B cell (primary cell): ENCODE measurements around the gene PLD1. TPM values are rescaled to one million over a fixed set of nuclear protein-coding genes. Genes with fewer than 3 reads are reported as not detected.

Experiments
- ATAC-seq: fragments of 200-7000 bp; cut with Tn5 transposase; one replicate; pipeline ENCODE4 v1.10.0; 2021; ENCODE audit warnings: low read depth, mild to moderate bottlenecking, moderate number of reproducible peaks, moderate library complexity
- CTCF ChIA-PET: fragments of 350-600 bp; sonication (Branson Sonifier 250); formaldehyde crosslinking; loops from one replicate; lab custom pipeline; 2021; ENCODE audit warnings: antibody characterized with exemption, inconsistent platforms; lab: Charles Lee
- POLR2A ChIA-PET: fragments of 350-600 bp; sonication (Branson Sonifier 250); formaldehyde crosslinking; loops from one replicate; lab custom pipeline; 2021; ENCODE audit warnings: antibody characterized with exemption; lab: Charles Lee
- DNase-seq: peaks from one replicate; pipeline ENCODE4 v3.0.0; 2013
- H2AFZ ChIP-seq: 2 replicates; pipeline ENCODE4 v1.6.1; 2012; ENCODE audit warnings: mild to moderate bottlenecking, low read depth, low read length; ENCODE audit not compliant: insufficient read depth, poor library complexity, severe bottlenecking
- H3K27ac ChIP-seq, 2 donors: 1 replicate in 1 of 2; 2 replicates in 1 of 2; pipeline ENCODE4 v1.5.1; 2012 to 2013; ENCODE audit warnings: low read length in 2 of 2, mild to moderate bottlenecking in 2 of 2, moderate library complexity in 1 of 2
- H3K27me3 ChIP-seq, 4 experiments: fragments of 200-600 bp in 1 of 4; sonication (generic) in 1 of 4; replicated peaks in 1 of 4; 1 replicate in 2 of 4; 2 replicates in 2 of 4; pipeline versions ENCODE4 v1.6.1 to v1.7.0; 2013 to 2016; ENCODE audit warnings: low read length in 3 of 4, mild to moderate bottlenecking in 2 of 4, mixed read lengths in 1 of 4, moderate library complexity in 1 of 4; ENCODE audit not compliant: insufficient read depth in 4 of 4, control insufficient read depth in 3 of 4; ENCODE audit errors: control extremely low read depth in 1 of 4
- H3K36me3 ChIP-seq, 2 experiments: replicated peaks in 1 of 2; 1 replicate in 1 of 2; 2 replicates in 1 of 2; pipeline versions ENCODE4 v1.6.1 to v1.7.1; 2013; ENCODE audit warnings: low read length in 1 of 2; ENCODE audit not compliant: insufficient read depth in 2 of 2, control insufficient read depth in 1 of 2; ENCODE audit errors: control extremely low read depth in 1 of 2, extremely low read depth in 1 of 2
- H3K4me1 ChIP-seq, 2 donors: fragments of 200-600 bp in 1 of 2; sonication (generic) in 1 of 2; 1 replicate in 1 of 2; 2 replicates in 1 of 2; pipeline versions ENCODE4 v1.5.1 to v1.6.1; 2013 to 2017; ENCODE audit warnings: low read length in 2 of 2; ENCODE audit not compliant: control insufficient read depth in 2 of 2, insufficient read depth in 2 of 2
- H3K4me2 ChIP-seq: replicated peaks from 2 replicates; pipeline ENCODE3; 2012; ENCODE audit warnings: mild to moderate bottlenecking, low read depth, low read length; ENCODE audit not compliant: poor library complexity, severe bottlenecking
- H3K4me3 ChIP-seq, 5 experiments: fragments of 200-600 bp in 1 of 5; sonication (generic) in 1 of 5; 1 replicate in 3 of 5; 2 replicates in 2 of 5; pipeline versions ENCODE4 v1.5.1 to v1.7.0; 2011 to 2016; ENCODE audit warnings: low read length in 4 of 5, mild to moderate bottlenecking in 4 of 5, low read depth in 2 of 5, control low read depth in 1 of 5, moderate library complexity in 1 of 5; ENCODE audit not compliant: insufficient read depth in 1 of 5; ENCODE audit errors: control extremely low read depth in 1 of 5, extremely low read depth in 1 of 5
- H3K79me2 ChIP-seq: fragments of 200-600 bp; sonication (generic); one replicate; pipeline ENCODE4 v1.6.0; 2016; ENCODE audit warnings: low read length; ENCODE audit not compliant: control insufficient read depth, insufficient read depth
- H3K9ac ChIP-seq: fragments of 200-600 bp; sonication (generic); 2 replicates; pipeline ENCODE4 v1.6.1; 2017; ENCODE audit warnings: mild to moderate bottlenecking, low read length, moderate library complexity
- H3K9me3 ChIP-seq, 3 donors: one replicate each; pipeline versions ENCODE4 v1.6.1 to v1.7.1; 2013; ENCODE audit warnings: low read length in 2 of 3; ENCODE audit not compliant: control insufficient read depth in 2 of 3, insufficient read depth in 1 of 3; ENCODE audit errors: control extremely low read depth in 1 of 3
- H4K20me1 ChIP-seq: 2 replicates; pipeline ENCODE4 v1.6.0; 2012; ENCODE audit warnings: mild to moderate bottlenecking, low read length; ENCODE audit not compliant: insufficient read depth, control insufficient read depth, poor library complexity, severe bottlenecking
- H3K27ac Mint-ChIP-seq: one replicate; pipeline ENCODE4 v1.8.0; 2021; ENCODE audit warnings: mixed read lengths
- H3K27me3 Mint-ChIP-seq: one replicate; pipeline ENCODE4 v1.8.0; 2021; ENCODE audit warnings: mixed read lengths
- H3K4me1 Mint-ChIP-seq: one replicate; pipeline ENCODE4 v1.8.0; 2021; ENCODE audit warnings: mixed read lengths
- H3K4me3 Mint-ChIP-seq: one replicate; pipeline ENCODE4 v1.8.0; 2021; ENCODE audit warnings: mixed read lengths
- H3K9me3 Mint-ChIP-seq: one replicate; pipeline ENCODE4 v1.8.0; 2022; ENCODE audit warnings: mixed read lengths; ENCODE audit not compliant: insufficient read depth
- EZH2 ChIP-seq: IDR thresholded peaks from 2 replicates; pipeline ENCODE4 v1.6.1; 2012; ENCODE audit warnings: borderline replicate concordance, low read depth, mild to moderate bottlenecking, moderate library complexity, low read length; ENCODE audit not compliant: insufficient read depth, poor library complexity, severe bottlenecking
- WGBS: methylation state at CpG from one replicate; pipeline ENCODE4 v1.1.5; 2013; ENCODE audit warnings: missing lambda C conversion rate; ENCODE audit not compliant: insufficient coverage; 5-methylcytosine and 5-hydroxymethylcytosine counted together
- intact Hi-C: fragments of 100-400 bp; cut with micrococcal nuclease; formaldehyde crosslinking; loops from one replicate; pipeline ENCODE4 v1.10.0; 2022
- polyA plus RNA-seq: library from polyadenylated mRNA; depleted of rRNA; stranded (reverse); fragments of >200 nt; gene quantifications from 2 replicates; pipeline ENCODE4 v1.2.3, GENCODE V29; 2012
- total RNA-seq, 2 donors: library from RNA; stranded (reverse); fragments of 120-200 nt in 1 of 2; gene quantifications; 1 replicate in 1 of 2; 2 replicates in 1 of 2; pipeline versions ENCODE4 v1.2.3 to v1.2.4, GENCODE V29; 2013 to 2022
- TF ChIP-seq, protein P1 (sequence below): fragments of 200-600 bp; IDR thresholded peaks from one replicate; pipeline ENCODE4 v1.8.0; 2022; ENCODE audit warnings: antibody characterized with exemption, mild to moderate bottlenecking

The PLD1 gene
- total and polyA plus RNA-seq, 2 donors (not counting 1 experiment from before 2014, with no cell fraction given), result 0.24 to 0.52 TPM

DNA sequence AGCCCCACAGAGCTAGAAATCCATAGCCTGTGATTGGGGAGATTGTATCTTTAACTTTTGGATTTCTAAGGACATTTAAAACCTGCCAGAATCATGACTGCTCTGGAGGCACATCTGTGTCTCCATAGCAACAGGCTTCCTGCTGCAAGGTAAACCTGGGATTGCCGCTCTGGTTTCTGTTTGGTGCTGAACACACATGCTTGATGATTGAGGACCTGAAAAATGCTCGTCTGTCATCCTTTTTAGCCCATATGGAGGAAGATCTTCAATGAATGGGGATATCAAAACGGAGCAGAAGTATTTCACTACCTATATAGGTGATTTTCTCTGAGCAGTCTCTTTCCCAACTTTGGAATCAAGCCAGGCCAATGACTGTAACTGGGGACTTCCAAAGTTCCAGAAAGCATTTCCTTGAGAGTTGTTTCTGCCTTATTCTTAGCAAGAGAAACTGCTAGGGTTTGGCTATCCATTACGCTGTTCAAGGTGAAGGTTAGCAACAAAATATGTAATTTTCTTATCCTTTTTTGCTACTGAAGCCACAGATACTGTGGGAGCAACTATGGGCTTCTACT lies 253.6 kb downstream of the PLD1 start:
- ATAC-seq, result no peak
- Histone ChIP-seq H3K4me2 (no peak overlapping the region), H3K36me3 (no peaks in the 10 kb centered on the region), H3K4me1 (no peaks in the 10 kb centered on the region), H4K20me1 (no peaks in the 10 kb centered on the region), H2AFZ (no peak overlapping the region), H3K9me3 (no peaks in the 10 kb centered on the region), H3K79me2 (no peaks in the 10 kb centered on the region), H3K27ac (no peak overlapping the region), H3K9ac (no peak overlapping the region), H3K4me3 (no peak overlapping the region), H3K27me3 (no peaks in the 10 kb centered on the region)
- Mint-ChIP-seq H3K4me3 (no peak overlapping the region), H3K27me3 (no peaks in the 10 kb centered on the region), H3K9me3 (no peaks in the 10 kb centered on the region), H3K27ac (no peak overlapping the region), H3K4me1 (no peaks in the 10 kb centered on the region)
- TF ChIP-seq, protein P1, sequence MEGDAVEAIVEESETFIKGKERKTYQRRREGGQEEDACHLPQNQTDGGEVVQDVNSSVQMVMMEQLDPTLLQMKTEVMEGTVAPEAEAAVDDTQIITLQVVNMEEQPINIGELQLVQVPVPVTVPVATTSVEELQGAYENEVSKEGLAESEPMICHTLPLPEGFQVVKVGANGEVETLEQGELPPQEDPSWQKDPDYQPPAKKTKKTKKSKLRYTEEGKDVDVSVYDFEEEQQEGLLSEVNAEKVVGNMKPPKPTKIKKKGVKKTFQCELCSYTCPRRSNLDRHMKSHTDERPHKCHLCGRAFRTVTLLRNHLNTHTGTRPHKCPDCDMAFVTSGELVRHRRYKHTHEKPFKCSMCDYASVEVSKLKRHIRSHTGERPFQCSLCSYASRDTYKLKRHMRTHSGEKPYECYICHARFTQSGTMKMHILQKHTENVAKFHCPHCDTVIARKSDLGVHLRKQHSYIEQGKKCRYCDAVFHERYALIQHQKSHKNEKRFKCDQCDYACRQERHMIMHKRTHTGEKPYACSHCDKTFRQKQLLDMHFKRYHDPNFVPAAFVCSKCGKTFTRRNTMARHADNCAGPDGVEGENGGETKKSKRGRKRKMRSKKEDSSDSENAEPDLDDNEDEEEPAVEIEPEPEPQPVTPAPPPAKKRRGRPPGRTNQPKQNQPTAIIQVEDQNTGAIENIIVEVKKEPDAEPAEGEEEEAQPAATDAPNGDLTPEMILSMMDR, result no peak
- TF ChIP-seq EZH2, result no peak
- ChIA-PET POLR2A (no interaction called here), CTCF (no interaction called here)
- intact Hi-C loops, result no loop called here
- DNase-seq, result no peak
- 60% methylated on average over 1 of the region's 4 CpGs for WGBS

GRCh38 chr3:171556148-171556547 lies 254.1 kb downstream of the PLD1 start:
- no peak overlapping the region for H3K9ac ChIP-seq
- H3K79me2 ChIP-seq, result no peaks in the 10 kb centered on the region
- no peaks in the 10 kb centered on the region for H3K9me3 ChIP-seq
- intact Hi-C loops, result no loop called here
- H3K9me3 Mint-ChIP-seq, result no peaks in the 10 kb centered on the region
- H2AFZ ChIP-seq, result no peak overlapping the region
- WGBS, result 58% methylated on average over 5 of the region's 5 CpGs
- ATAC-seq (no peak), DNase-seq (no peak)
- H3K4me3 ChIP-seq, result no peak overlapping the region
- H3K27me3 ChIP-seq, result no peaks in the 10 kb centered on the region
- H3K4me2 ChIP-seq, result no peak overlapping the region
- TF ChIP-seq, protein P1, result no peak
- no peak for TF ChIP-seq EZH2
- H3K4me1 ChIP-seq, result no peaks in the 10 kb centered on the region
- H3K36me3 ChIP-seq, result no peaks in the 10 kb centered on the region
- H4K20me1 ChIP-seq, result no peaks in the 10 kb centered on the region
- no peaks in the 10 kb centered on the region for H3K27me3 Mint-ChIP-seq
- ChIA-PET CTCF (no interaction called here), POLR2A (no interaction called here)
- no peak overlapping the region for H3K27ac ChIP-seq
- H3K27ac Mint-ChIP-seq, result no peak overlapping the region
- no peak overlapping the region for H3K4me3 Mint-ChIP-seq
- H3K4me1 Mint-ChIP-seq, result no peaks in the 10 kb centered on the region
